Endothelial cell of umbilical vein (primary cell): Measurements from ENCODE around the gene GLIS2. TPM values are rescaled to one million over a fixed set of nuclear protein-coding genes. Genes with fewer than 3 reads are reported as not detected.

Source experiments
- BruUV-seq: library from RNA; stranded (reverse); fragments of 400-500 nt; replicated peaks from 2 replicates; lab custom pipeline; 2021; lab: Mats Ljungman, UMichigan
- CTCF ChIA-PET: fragments of 300-600, 350-600 bp; sonication (Branson Sonifier 250); formaldehyde crosslinking; loops from one replicate; lab custom pipeline; 2021; ENCODE audit warnings: antibody characterized with exemption, inconsistent platforms; lab: Charles Lee
- POLR2A ChIA-PET: fragments of 300-600, 350-600 bp; sonication (Branson Sonifier 250); formaldehyde crosslinking; loops from one replicate; lab custom pipeline; 2021; ENCODE audit warnings: antibody characterized with exemption, inconsistent platforms; lab: Charles Lee
- DNase-seq: peaks from one replicate; pipeline ENCODE4 v3.0.0-alpha.2; 2011; ENCODE audit warnings: low read depth, low spot score
- FAIRE-seq: peaks from 2 replicates; lab custom pipeline; 2011; peaks lifted over from hg19 to GRCh38; lab: Jason Lieb, UNC
- H2AFZ ChIP-seq: 2 replicates; pipeline ENCODE4 v1.6.0; 2012; ENCODE audit warnings: low read depth, low read length, control low read depth, inconsistent platforms
- H3K27ac ChIP-seq: 2 replicates; pipeline ENCODE4 v1.5.1; 2011; ENCODE audit warnings: low read depth, mild to moderate bottlenecking, control low read depth, low read length, moderate library complexity; ENCODE audit not compliant: insufficient read depth
- H3K27me3 ChIP-seq, 2 experiments: 2 replicates each; pipeline versions ENCODE4 v1.6.0 to v1.6.1; 2011; ENCODE audit warnings: low read length in 2 of 2, mixed read lengths in 1 of 2; ENCODE audit not compliant: control insufficient read depth in 2 of 2, insufficient read depth in 2 of 2
- H3K36me3 ChIP-seq, 2 experiments: 2 replicates in 1 of 2; 3 replicates in 1 of 2; pipeline ENCODE4 v1.5.1; 2011; ENCODE audit warnings: low read length in 2 of 2, mild to moderate bottlenecking in 1 of 2, moderate library complexity in 1 of 2; ENCODE audit not compliant: control insufficient read depth in 2 of 2, insufficient read depth in 2 of 2; ENCODE audit errors: extremely low read depth in 1 of 2
- H3K4me1 ChIP-seq: 3 replicates; pipeline ENCODE4 v1.5.1; 2011; ENCODE audit warnings: mild to moderate bottlenecking, low read length; ENCODE audit not compliant: control insufficient read depth, insufficient read depth; ENCODE audit errors: extremely low read depth
- H3K4me2 ChIP-seq: 2 replicates; pipeline ENCODE4 v1.6.1; 2011; ENCODE audit warnings: low read length, control low read depth, mixed read lengths; ENCODE audit not compliant: insufficient read depth
- H3K4me3 ChIP-seq, 3 experiments: fragments of 200-600 bp in 1 of 3; sonication (generic), shearing (Covaris generic) in 1 of 3; replicated peaks in 1 of 3; 2 replicates each; pipeline ENCODE4 v1.5.1; 2011 to 2016; ENCODE audit warnings: control low read depth in 3 of 3, low read length in 3 of 3, mild to moderate bottlenecking in 2 of 3, inconsistent platforms in 1 of 3, low read depth in 1 of 3, moderate library complexity in 1 of 3; ENCODE audit not compliant: insufficient read depth in 1 of 3
- H3K79me2 ChIP-seq: 2 replicates; pipeline ENCODE4 v1.6.0; 2012; ENCODE audit warnings: low read length, inconsistent platforms; ENCODE audit not compliant: control insufficient read depth, insufficient read depth
- H3K9ac ChIP-seq: replicated peaks from 2 replicates; pipeline ENCODE3; 2011; ENCODE audit warnings: low read length, control low read depth; ENCODE audit not compliant: insufficient read depth; ENCODE audit errors: extremely low read depth
- H3K9me1 ChIP-seq: replicated peaks from 3 replicates; pipeline ENCODE4 v1.6.0; 2011; ENCODE audit warnings: mild to moderate bottlenecking, low read length; ENCODE audit not compliant: control insufficient read depth, insufficient read depth; ENCODE audit errors: extremely low read depth
- H3K9me3 ChIP-seq: replicated peaks from 2 replicates; pipeline ENCODE4 v1.5.1; 2012; ENCODE audit warnings: low read length, inconsistent platforms; ENCODE audit not compliant: control insufficient read depth, insufficient read depth
- H4K20me1 ChIP-seq: replicated peaks from 2 replicates; pipeline ENCODE3; 2011; ENCODE audit warnings: mild to moderate bottlenecking, low read length; ENCODE audit not compliant: control insufficient read depth, insufficient read depth; ENCODE audit errors: extremely low read depth
- CTCF ChIP-seq, 2 donors: IDR thresholded peaks; 1 replicate in 1 of 2; 2 replicates in 1 of 2; pipeline ENCODE4 v1.5.1; 2011; ENCODE audit warnings: low read length in 2 of 2, mild to moderate bottlenecking in 2 of 2, moderate library complexity in 2 of 2, control low read depth in 1 of 2, inconsistent platforms in 1 of 2, low read depth in 1 of 2; ENCODE audit not compliant: insufficient read depth in 1 of 2; ENCODE audit errors: extremely low read depth in 1 of 2
- EZH2 ChIP-seq: IDR thresholded peaks from 2 replicates; pipeline ENCODE4 v1.6.1; 2012; ENCODE audit warnings: borderline replicate concordance, low read depth, mild to moderate bottlenecking, moderate library complexity, low read length, inconsistent platforms; ENCODE audit not compliant: severe bottlenecking
- FOS ChIP-seq: IDR thresholded peaks from 2 replicates; pipeline ENCODE4 v1.6.1; 2011; ENCODE audit warnings: mild to moderate bottlenecking, low read length, moderate library complexity, borderline replicate concordance; ENCODE audit not compliant: insufficient read depth
- GATA2 ChIP-seq: IDR thresholded peaks from 2 replicates; pipeline ENCODE4 v1.7.0; 2011; ENCODE audit warnings: low read depth, mild to moderate bottlenecking, moderate library complexity, mixed read lengths, low read length; ENCODE audit not compliant: insufficient read length, insufficient read depth
- JUN ChIP-seq: IDR thresholded peaks from 2 replicates; pipeline ENCODE4 v1.6.1; 2011; ENCODE audit warnings: borderline replicate concordance, low read depth; ENCODE audit not compliant: insufficient read length, insufficient read depth
- MYC ChIP-seq: IDR thresholded peaks from one replicate; pipeline ENCODE4 v1.6.1; 2011; ENCODE audit warnings: mild to moderate bottlenecking, low read depth, low read length
- POLR2A ChIP-seq: IDR thresholded peaks from 2 replicates; pipeline ENCODE4 v1.6.1; 2012; ENCODE audit warnings: low read depth, mild to moderate bottlenecking, control low read depth, low read length
- POLR2AphosphoS5 ChIP-seq: IDR thresholded peaks from 2 replicates; pipeline ENCODE4 v1.6.1; 2012; ENCODE audit warnings: low read depth, mild to moderate bottlenecking, control low read depth, low read length, moderate library complexity; ENCODE audit not compliant: insufficient read depth
- dilution Hi-C: fragments of 300-500 bp; cut with MboI; formaldehyde crosslinking; loops from one replicate; pipeline ENCODE4 v1.15.0; 2019; ENCODE audit warnings: low sequenced_read_pairs; ENCODE audit not compliant: extremely low pct_ligation_motif_present
- intact Hi-C: fragments of 100-400 bp; cut with micrococcal nuclease; formaldehyde crosslinking; loops from one replicate; pipeline ENCODE4 v1.10.0; 2022
- polyA plus RNA-seq, 4 experiments: library from polyadenylated mRNA; depleted of rRNA in 3 of 4; stranded (reverse) in 3 of 4; unstranded in 1 of 4; fragments of >200 nt; gene quantifications; 2 replicates each; pipeline versions ENCODE4 v1.2.1 to v1.2.3, GENCODE V29; 2011 to 2012; ENCODE audit warnings: missing spikeins in 1 of 4
- total RNA-seq: library from RNA; stranded (reverse); gene quantifications from 2 replicates; pipeline ENCODE4 v1.2.3, GENCODE V29; 2021
- TF ChIP-seq, protein P1 (sequence below): IDR thresholded peaks from 2 replicates; pipeline ENCODE4 v1.6.1; 2011; ENCODE audit not compliant: insufficient read depth, insufficient read length

The GLIS2 gene
- total and polyA plus RNA-seq, 2 donors (not counting 3 experiments of a cell fraction or from before 2014, with no cell fraction given), result 4.6 to 10.1 TPM

- H3K9me3 ChIP-seq, result no peaks in the 10 kb centered on the region
- no peak overlapping the region for H3K9ac ChIP-seq
- POLR2A ChIA-PET, result no interaction called here
- intact Hi-C loops, result no loop called here
- DNase-seq (no peak), FAIRE-seq (no peak)
- no peaks in the 10 kb centered on the region for H4K20me1 ChIP-seq
- no peaks in the 10 kb centered on the region for H3K9me1 ChIP-seq
- H2AFZ ChIP-seq, result no peak overlapping the region
- dilution Hi-C loops, result no loop called here
- CTCF ChIA-PET, result interaction anchor here (0.7 to 6.0 kb wide), 7 partner anchors 9 to 106 kb away, joined by 3 to 58 read pairs (median 8); partner anchors contain the start of gene TFAP4
- no peaks in the 10 kb centered on the region for H3K79me2 ChIP-seq
- no peaks in the 10 kb centered on the region for H3K27me3 ChIP-seq
- no TSS peak for BruUV-seq
- no peak overlapping the region for H3K4me3 ChIP-seq
- no peak overlapping the region for H3K4me2 ChIP-seq
- no peaks in the 10 kb centered on the region for H3K36me3 ChIP-seq
- H3K27ac ChIP-seq, result no peak overlapping the region
- H3K4me1 ChIP-seq, result peaks cover 15% of the 10 kb centered on the region
- TF ChIP-seq GATA2, result no peak
- TF ChIP-seq, protein P1, sequence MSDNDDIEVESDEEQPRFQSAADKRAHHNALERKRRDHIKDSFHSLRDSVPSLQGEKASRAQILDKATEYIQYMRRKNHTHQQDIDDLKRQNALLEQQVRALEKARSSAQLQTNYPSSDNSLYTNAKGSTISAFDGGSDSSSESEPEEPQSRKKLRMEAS, result no peak
- no peak for TF ChIP-seq POLR2AphosphoS5
- TF ChIP-seq FOS, result no peak
- TF ChIP-seq EZH2, result no peak
- no peak for TF ChIP-seq CTCF (IDR thresholded peaks at IDR 0.05; ENCODE audit: extremely low read depth in 1 of 2, insufficient read depth in 1 of 2, low read depth in 1 of 2, low read length in 2 of 2)
- TF ChIP-seq POLR2A, result no peak
- no peak for TF ChIP-seq JUN
- no peak for TF ChIP-seq MYC
These were observed 18.4 kb upstream of the GLIS2 start for GRCh38 chr16:4297480-4297879.
